Stimulated activated CD4-positive, alpha-beta T cell treated with anti-CD3 and anti-CD28 coated beads, TNF-alpha, amount 100 ng/mL, for 48 hours (primary cell): ENCODE data around the gene PRKACA.

Experiments
- DNase-seq, 3 donors: peaks; one replicate each; pipeline ENCODE4 v3.0.0-alpha.2; 2020; ENCODE audit warnings: low read depth in 3 of 3

Gene PRKACA

GRCh38 chr19:14117668-14118164, at the start of gene PRKACA:
Gene PRKACA, minus strand, starts transcription at chr19:14117762. Its CDS starts 215 bp downstream, at chr19:14117547.
- DNase-seq: peak; percentile 95 to 98 (median 95)

- DNase-seq: no peak
These were observed 49.5 kb upstream of the PRKACA start for GRCh38 chr19:14166999-14167575.

DNA sequence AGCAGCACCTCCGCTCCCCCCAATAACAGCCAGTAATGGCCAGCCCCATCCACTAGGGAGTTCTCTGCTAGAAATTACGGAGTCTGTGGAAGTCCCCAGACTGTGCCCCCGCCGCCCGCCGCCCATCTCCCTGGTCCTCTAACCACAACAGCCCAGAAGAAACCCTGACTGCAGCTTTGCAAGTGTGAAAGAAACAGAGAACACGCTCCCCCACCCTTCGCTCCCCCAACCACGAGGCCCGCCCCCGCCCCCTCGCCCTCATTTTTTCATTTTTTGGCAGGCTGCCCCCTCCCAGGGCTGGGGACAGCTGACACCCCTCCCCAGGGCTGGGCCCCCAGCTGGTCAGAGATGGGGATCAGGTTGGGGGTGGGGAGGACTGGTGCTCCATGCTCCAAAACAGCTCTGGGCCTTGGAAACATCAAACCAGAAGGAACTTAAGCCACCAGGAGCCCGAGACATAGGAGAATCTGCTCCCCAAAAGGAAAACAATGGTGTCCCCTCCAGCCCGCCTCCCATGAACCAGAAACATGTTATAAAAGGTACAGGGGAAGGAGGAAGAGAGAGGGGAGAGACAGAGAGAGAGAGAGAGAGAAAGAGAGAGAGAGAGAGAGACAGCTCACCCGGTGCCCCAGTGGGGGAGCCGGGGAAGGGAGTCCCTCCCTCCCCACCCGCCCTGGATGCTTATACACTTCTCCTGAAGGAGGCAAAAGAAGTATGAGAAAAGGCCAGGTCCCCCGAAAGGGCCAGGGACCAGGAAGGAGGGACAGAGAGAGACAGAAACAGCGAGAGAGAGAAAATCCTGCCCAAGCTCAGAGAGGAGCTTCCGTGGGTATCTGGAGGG, 48.6 kb upstream of the PRKACA start:
- DNase-seq: no peak

DNA sequence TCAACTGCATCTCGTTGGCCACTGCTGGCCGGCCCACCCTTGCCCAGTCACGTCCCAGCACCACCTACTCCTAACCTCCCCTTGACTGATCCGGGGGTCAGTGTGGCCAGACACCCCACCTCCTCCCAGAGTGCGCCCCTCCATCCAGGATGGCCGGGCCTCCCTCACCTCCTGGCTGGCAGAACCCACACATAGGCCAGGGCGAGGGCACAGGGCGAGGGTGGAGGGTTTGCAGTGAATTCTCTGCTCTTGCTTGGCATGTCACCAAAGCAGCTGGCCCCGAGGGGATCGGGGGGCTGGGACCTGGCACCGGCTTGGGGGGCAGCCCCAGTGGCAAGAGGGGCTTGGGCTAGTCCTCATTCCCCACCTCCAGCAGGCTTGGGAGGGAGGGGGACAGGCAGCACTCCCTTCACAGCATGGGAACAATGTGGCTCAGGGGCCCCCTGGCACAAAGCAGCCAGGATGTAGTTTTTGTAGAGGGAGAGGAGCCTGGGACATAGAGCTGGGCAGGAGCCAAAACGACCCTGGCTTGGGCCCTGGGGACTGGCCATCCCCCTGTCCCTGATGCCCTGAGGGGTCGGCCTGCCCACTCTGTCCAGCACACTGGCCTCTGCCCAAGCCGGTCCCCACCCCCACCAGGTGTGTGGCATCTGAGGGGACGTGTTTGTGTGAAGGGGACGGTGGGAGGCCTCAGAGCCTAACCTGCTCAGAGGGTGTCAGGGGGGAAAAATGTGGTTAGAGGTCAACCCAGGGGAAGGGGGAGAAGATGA, 47.3 kb upstream of the PRKACA start:
- DNase-seq: no peak

DNA sequence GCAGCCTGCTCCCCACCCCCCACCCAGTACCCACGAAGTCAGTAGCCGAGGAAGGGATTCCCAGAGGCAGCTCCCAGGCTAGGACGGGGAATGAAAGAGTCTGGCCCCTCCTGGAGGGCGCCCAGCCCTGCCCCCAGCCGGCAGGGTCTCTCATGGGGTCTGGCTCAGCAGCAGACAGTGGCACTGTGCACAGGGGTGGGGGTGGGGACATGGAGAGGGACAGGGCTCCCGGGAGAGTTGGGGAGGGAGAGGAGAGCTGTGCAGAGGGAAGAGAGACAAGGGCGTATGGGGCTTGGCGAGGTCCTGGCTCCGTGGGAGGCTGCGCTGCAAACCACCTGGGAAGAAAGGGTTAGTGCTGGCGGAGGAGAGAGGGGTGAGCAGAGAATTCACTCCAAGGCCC, 46.5 kb upstream of the PRKACA start:
- DNase-seq: no peak

- DNase-seq: no peak
These were observed 45.3 kb upstream of the PRKACA start for GRCh38 chr19:14162871-14163297.

DNA sequence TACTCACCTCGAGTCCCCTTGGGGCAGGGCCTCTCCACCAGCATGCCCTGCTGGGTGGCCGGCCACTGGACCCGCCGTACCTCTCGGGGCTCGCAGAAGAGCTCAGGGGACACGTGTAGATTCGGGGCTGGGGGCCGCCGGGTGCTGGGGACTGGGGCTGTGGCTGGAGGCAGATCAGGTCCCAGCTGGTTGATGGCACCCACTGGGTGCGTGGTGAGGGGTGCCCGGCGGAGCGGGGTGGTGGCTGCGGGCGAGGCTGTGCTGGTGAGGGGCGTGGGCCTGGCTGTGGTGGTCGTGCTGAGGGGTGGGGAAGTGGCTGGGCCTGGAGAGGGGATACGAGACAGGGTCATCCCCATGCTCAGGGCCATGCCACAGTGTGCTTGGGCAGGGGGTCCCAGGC, 43.7 kb upstream of the PRKACA start:
- DNase-seq: no peak

- DNase-seq: no peak
These were observed 42.6 kb upstream of the PRKACA start for GRCh38 chr19:14160017-14160703.

DNA sequence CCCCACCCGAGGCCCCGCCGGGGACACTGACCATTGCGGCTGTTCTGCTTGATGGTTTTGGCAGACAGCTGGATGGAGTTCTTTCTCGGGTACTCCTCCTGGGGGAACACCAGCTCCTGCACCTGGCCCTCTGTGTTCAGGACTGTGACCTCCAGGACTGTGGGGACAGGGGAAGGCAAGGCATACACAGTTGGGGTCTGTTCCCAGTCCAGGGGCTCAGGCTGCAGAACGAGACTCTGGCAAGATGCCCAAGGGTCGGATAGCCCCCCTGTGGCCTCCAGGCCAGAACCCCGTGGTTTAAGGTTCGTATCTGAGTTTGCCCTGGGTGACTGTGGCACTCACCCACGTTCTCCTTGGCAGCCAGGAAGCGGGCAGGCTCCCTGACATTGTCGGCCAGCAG, 41.5 kb upstream of the PRKACA start:
- no peak for DNase-seq

- no peak for DNase-seq
These were observed 40.9 kb upstream of the PRKACA start for GRCh38 chr19:14158276-14159023.

DNA sequence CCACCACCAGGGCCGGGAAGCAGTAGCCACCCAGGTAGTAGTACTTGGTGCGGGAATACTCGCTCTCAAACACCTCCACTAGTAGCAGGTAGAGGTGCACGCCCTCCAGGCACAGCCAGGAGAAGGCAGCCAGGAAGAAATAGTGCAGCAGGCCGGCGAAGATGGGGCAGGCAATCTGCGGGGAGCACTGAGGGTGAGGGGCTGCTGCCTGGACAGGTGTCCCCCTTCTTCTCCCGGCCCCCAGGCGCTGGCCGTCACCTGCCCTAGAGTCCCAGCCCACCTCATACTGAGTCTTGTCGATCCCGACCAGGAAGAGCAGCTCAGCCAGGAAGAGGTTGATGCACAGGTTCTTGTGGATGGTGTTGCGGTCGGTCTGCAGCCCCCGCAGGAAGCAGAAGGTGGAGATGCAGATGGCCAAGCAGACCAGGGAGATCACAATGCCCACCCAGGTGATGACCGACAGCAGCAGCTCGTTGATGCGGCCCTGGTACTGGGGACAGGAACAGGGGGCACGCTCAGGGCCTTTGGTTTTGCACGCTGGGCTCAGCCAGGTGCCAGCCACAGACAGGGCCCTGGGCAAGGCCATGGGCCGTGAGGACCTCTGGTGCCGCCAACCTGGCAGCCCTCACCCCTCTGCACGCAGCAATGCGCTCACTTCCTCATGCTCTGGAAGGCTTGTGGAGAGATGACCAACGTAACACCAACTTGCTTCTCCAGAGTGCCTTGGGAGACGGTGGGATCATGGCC, 39.6 kb upstream of the PRKACA start:
- no peak for DNase-seq

GRCh38 chr19:14156122-14156521, 38.6 kb upstream of the PRKACA start:
- DNase-seq: no peak

GRCh38 chr19:14155371-14155770, 37.8 kb upstream of the PRKACA start:
- DNase-seq: no peak

GRCh38 chr19:14152713-14153112, 35.2 kb upstream of the PRKACA start:
- no peak for DNase-seq

- DNase-seq: no peak
These were observed 33.5 kb upstream of the PRKACA start for GRCh38 chr19:14150770-14151661.

DNA sequence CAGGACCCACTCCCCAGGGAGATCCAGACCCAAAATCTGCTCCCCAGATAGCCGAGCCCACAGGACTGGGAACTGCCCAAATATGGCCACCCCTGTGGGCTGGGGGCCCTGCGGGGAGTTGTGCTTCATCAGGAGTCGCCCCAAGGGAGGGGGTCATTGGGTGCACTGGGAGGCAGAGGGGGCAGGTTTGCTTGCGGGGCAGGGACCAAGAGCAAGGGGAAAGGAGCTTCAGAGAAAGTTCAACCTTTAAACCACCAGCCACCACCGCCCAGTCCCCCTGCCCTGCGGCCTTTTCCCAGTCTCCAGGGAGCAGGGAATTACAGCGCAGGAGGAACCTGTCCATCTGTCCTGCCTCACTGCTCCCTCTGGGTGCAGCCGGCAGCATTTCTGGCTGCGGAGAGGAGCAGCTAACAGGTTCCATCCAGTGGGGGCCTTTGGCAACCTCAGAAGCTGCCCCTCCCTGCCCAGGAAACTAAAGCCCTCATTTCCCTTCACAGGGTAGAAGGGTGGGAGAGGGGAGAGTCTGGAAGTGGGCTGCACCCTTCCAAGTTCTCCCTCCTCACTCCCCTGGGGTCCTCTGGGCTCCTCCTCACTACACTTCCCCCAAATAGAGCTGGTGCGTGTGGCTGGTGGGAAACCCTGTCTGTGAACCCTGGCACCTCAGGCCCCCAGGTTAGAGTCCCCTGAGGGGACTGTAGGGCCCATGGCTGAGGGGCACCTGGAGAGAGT, 32.6 kb upstream of the PRKACA start:
- DNase-seq: no peak

- no peak for DNase-seq
These were observed 32.0 kb upstream of the PRKACA start for GRCh38 chr19:14149509-14149994.

- no peak for DNase-seq
These were observed 31.3 kb upstream of the PRKACA start for GRCh38 chr19:14148751-14149410.
